ENCODE results near the gene SLX4IP.
A peak's percentile ranks its signal among the peaks of the same experiment; 100 is the strongest.

The SLX4IP gene

DNA sequence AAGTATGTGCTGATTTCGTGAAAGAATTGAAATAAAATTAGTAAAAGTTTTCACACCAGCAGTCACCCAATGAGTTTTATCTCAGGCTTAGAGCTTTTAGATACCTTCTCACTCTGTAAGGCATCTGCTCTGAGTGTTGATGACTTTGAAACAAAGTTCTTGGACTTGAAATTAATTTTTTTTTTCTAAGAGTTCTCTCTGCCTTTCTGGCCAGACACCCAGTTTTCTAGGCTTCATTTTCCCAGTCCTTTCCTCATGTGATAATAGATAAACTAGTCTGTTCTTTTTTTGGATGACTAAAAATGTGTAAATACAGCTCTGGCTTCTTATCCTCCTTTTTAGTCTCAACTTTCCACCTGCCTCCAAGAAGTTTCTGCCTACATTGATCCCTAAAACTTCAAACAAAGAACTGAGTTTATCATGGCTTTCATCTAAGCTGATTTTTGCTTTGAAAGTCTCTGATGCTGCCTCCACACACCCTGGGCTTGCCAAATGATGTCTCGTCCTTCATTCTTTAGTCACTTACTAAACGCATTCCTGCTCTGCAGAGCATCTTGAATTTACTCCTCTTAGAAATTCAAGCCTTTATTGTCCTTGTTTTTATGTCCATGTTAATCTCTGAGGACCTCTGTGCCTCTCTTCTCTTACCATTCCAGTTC lies 32.7 kb downstream of the SLX4IP start:
- no peak for DNase-seq

GRCh38 chr20:10468340-10468845 lies 33.3 kb downstream of the SLX4IP start:
- no peak for DNase-seq

DNA sequence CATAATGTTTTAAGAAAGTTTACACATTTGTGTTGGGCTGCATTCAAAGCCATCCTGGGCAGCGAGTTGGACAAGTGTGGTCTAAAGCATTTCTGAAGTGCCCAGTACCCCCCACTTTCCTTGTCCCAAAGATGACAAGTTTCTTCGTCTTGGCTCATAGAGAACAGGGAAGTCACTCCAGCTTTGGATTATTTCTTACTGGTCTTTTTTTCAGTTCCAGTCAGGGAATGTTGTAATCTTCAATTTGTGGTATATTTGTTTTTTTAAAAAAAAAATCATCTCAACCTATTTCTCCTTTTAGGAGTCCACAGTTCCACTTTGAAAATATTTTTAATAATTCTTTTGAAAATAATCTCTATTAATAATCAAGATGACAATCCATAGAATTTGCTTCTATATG lies 34.0 kb downstream of the SLX4IP start:
- no peak for DNase-seq

DNA sequence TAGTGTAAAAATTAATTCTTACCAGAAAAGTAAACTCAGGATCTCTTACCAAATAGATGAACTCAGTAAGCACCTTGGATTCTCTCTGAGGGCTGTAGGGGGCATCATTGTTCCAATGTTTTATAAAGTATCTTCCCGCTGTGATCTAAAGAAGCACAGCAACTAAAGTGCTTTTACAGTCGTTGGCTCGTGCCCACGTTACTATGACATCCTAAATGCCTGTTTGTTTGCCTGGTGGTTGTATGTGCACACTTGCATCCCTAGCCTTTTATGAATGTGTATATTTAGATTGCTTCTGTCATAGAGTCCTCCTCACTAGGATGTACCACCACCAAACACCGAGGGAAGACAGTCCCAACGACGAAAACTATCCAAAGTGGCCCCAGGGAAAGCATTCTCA lies 34.5 kb downstream of the SLX4IP start:
- peak; percentile 77 for DNase-seq

GRCh38 chr20:10470276-10470675 lies 35.2 kb downstream of the SLX4IP start:
- DNase-seq = no peak

DNA sequence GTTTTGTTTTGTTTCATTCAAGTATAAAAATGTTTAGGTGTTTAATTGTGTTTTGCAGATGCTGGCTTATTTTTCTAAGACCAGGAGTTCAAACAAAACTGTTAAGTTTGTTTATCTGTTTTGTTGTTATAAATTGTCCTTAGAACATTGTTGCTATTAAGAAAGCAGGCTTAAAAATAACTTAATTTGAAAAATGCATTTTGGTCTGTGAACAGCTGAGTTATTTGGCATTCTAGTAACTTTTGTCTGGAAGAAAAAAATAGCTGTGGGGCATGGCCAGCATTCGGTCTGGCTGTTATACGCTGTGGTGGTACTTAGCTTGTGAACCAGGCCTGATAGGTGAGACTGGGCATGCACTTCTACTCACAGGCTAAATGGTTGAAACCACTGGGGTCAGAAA lies 37.8 kb downstream of the SLX4IP start:
- DNase-seq = no peak

GRCh38 chr20:10474606-10475184 lies 39.6 kb downstream of the SLX4IP start:
- DNase-seq = no peak

- no peak for DNase-seq
These were observed 40.1 kb downstream of the SLX4IP start for GRCh38 chr20:10475225-10475624.

DNA sequence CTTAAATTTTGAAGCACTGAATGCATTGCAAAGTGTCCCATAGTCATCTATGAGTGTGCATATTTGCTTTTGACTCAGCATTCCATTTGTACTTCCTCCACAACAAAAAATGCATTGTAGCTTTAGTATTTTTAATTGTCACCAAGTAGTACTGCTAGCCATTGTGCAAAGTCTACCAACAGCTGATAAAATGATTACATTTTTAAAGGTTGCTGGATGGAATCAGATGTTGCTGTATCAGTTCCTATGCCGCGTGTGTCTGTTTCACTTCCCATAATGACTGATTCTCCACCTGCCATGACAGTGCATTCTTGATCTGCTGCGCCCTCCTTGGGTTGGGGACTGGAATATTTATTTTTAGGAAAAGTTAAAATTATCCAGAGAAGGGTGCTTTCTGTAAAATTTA lies 41.2 kb downstream of the SLX4IP start:
- no peak for DNase-seq

DNA sequence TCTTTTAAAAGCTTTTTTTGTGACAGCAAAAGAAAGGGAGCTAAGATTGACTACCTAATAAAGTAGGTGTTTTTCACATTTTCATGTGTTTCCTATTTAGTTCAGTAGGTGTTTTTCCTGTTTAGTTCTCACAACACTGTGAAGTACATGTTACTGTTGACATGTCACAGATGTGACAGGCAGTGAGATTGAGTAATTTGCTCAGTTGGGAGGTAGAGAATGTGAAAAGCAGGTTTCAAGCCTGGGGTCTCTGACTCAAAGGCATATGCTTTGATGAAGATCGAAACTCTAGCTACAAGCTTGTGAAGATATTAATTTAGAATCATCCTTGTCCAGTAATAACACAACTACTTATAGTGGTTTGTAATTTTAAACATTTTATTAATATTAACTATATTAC lies 43.1 kb downstream of the SLX4IP start:
- DNase-seq = no peak

- no peak for DNase-seq
These were observed 43.8 kb downstream of the SLX4IP start for GRCh38 chr20:10478930-10479329.

GRCh38 chr20:10481676-10482075 lies 46.6 kb downstream of the SLX4IP start:
- DNase-seq = no peak

DNA sequence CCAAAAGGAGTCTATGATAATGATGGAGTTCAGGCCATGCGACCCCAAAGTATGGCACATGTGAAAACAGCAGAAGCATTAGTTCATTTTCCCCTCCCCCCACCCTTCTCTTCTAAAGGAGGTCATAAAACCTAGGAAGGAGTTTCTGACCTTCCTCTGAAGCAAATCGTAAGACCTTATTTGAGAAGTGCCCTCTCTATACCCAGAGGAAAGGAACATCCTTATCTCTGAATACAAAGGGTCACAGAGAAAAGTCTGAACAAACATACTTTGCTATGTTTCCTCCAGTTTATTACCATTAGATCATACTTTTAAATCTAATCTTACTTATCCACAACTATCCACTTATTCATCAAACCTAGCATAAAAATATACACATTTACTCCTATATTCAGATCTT lies 48.6 kb downstream of the SLX4IP start:
- no peak for DNase-seq

GRCh38 chr20:10487142-10488136 lies 52.3 kb downstream of the SLX4IP start:
- DNase-seq = no peak

GRCh38 chr20:10488534-10488933 lies 53.4 kb downstream of the SLX4IP start:
- no peak for DNase-seq

DNA sequence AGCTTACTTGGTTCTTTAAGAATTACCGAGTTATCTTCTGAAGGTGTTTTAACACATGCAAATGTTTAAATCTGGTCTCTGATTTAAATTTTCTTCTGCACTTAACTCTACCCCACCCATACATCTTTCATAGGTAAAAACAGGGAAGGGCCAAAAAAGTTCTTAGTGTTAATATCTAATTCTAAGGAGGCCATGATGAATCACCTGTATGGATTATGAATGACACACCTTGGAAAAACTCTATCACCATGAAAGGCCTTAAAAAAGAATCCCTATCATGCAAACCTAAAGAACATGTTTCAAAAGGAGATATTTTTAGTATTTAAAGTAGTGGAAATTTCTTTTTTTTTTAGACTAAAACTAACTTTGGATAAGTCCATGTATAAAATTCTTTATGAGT lies 54.7 kb downstream of the SLX4IP start:
- DNase-seq = no peak

- DNase-seq = no peak
These were observed 55.2 kb downstream of the SLX4IP start for GRCh38 chr20:10490257-10490656.

GRCh38 chr20:10490706-10491105 lies 55.6 kb downstream of the SLX4IP start:
- no peak for DNase-seq

GRCh38 chr20:10492065-10492464 lies 57.0 kb downstream of the SLX4IP start:
- no peak for DNase-seq

DNA sequence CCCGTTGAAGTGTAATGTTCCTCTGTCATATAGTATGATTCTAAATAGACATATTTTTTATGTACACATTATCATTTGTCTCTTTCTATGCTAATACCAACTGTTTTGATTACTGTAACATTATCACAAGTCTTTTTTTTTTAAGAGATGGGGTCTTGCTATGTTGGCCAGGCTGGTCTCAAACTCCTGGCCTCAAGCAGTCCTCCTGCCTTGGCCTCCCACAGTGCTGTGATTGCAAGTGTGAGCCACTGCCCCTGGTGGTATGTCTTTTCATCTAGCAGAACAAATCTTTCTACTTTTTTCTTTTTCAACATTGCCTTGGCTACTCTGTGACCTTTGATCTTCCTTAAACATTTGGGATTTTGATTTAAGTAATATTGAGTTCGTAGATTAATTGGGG lies 57.7 kb downstream of the SLX4IP start:
- DNase-seq = no peak

GRCh38 chr20:10495173-10495572 lies 60.1 kb downstream of the SLX4IP start:
- no peak for DNase-seq

DNA sequence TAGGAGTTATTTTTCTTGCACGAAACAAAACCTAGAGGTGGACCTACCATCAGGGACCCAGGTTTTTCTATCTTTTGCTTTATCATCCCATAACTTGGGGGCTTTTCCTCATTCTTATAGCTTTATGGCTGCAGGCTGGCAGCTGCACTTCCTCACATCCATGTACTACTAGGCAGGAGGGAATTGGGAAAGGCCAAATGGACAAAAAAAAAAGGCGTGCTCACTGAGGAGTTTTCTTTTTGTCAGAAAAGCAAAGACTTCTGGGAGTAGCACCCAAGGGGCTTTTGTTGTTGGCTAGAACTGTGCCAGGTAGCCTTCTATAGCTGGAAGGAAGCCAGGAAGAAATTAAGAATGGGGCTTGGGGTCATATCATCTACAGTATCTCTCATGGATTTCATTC lies 61.4 kb downstream of the SLX4IP start:
- no peak for DNase-seq

DNA sequence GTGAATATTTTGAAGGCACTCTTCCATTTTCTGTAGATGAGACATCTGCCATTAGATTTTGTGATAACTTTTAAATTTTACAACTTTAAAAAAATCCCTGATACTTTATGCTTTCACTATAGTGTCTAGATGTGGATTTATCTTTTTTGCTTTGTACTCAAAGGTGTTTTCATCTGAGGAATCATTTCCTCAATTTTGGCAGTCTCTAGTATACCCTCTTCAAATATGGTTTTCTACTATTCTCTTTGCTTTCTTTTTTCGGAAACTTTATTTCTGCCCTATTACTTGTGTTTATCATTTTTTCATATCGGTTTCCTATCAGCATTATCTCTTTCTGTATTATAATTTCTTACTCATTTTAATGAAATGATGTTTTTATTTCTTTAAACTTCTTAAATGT lies 62.2 kb downstream of the SLX4IP start:
- DNase-seq = no peak

- no peak for DNase-seq
These were observed 62.7 kb downstream of the SLX4IP start for GRCh38 chr20:10497791-10498190.
